Right atrium auricular region (tissue), 2 donors: ENCODE data around the gene EIPR1. TPM values are rescaled to one million over a fixed set of nuclear protein-coding genes. Genes with fewer than 3 reads are reported as not detected.

Experiments
- DNase-seq: peaks from one replicate; pipeline ENCODE4 v3.0.0-alpha.2; 2019; ENCODE audit warnings: low spot score
- H3K27ac ChIP-seq, 2 donors: fragments of 200-600 bp; sonication (generic); 1 replicate in 1 of 2; 2 replicates in 1 of 2; pipeline ENCODE4 v1.5.1; 2016 to 2019
- H3K27me3 ChIP-seq, 2 donors: fragments of 200-600 bp; sonication (generic); one replicate each; pipeline versions ENCODE4 v1.5.1 to v1.6.0; 2017 to 2019
- H3K36me3 ChIP-seq: fragments of 200-600 bp; sonication (generic); one replicate; pipeline ENCODE4 v1.5.1; 2016
- H3K4me1 ChIP-seq, 2 donors: fragments of 200-600 bp; sonication (generic); one replicate each; pipeline versions ENCODE4 v1.5.1 to v1.6.0; 2017 to 2019
- H3K4me3 ChIP-seq, 2 donors: fragments of 200-600 bp; sonication (generic); 1 replicate in 1 of 2; 2 replicates in 1 of 2; pipeline ENCODE4 v1.5.1; 2017 to 2019; ENCODE audit warnings: mild to moderate bottlenecking in 1 of 2, moderate library complexity in 1 of 2
- H3K9me3 ChIP-seq, 2 donors: fragments of 200-600 bp; sonication (generic); one replicate each; pipeline ENCODE4 v1.5.1; 2019
- total RNA-seq, 2 donors: library from RNA; depleted of rRNA; stranded (reverse); fragments of >200 nt; gene quantifications; one replicate each; pipeline ENCODE4 v1.1.0, GENCODE V29; 2016
- TF ChIP-seq, protein P1 (sequence below), 2 donors: fragments of 200-600 bp; sonication (generic); IDR thresholded peaks; one replicate each; pipeline ENCODE4 v1.5.1; 2019; ENCODE audit warnings: antibody characterized with exemption in 2 of 2

The EIPR1 gene
- total RNA-seq, 2 donors from 2014 or later = 13.2 to 13.6 TPM

DNA sequence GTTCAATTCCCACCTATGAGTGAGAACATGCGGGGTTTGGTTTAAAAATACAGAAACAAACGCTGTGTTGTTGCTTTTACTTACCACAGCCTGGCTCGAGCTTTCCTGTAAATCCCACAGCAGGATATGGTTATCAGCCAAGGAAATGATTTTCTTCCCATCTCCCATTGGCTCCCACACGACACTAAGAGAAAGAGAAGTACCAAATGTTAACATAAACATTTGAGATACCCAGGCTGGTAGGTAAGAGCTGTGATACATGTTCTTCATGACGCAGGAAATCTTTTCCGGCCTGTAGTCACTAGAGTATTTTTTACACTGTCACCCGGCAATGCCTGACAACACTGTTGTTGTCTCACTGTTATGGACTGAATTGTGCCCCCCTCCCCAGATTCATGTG is 163.6 kb downstream of the EIPR1 start:
- Histone ChIP-seq H3K4me3 (no peak overlapping the region), H3K9me3 (no peaks in the 10 kb centered on the region), H3K4me1 (no peaks in the 10 kb centered on the region), H3K36me3 (peaks cover 4% of the 10 kb centered on the region), H3K27me3 (no peaks in the 10 kb centered on the region), H3K27ac (no peak overlapping the region)
- TF ChIP-seq, protein P1, sequence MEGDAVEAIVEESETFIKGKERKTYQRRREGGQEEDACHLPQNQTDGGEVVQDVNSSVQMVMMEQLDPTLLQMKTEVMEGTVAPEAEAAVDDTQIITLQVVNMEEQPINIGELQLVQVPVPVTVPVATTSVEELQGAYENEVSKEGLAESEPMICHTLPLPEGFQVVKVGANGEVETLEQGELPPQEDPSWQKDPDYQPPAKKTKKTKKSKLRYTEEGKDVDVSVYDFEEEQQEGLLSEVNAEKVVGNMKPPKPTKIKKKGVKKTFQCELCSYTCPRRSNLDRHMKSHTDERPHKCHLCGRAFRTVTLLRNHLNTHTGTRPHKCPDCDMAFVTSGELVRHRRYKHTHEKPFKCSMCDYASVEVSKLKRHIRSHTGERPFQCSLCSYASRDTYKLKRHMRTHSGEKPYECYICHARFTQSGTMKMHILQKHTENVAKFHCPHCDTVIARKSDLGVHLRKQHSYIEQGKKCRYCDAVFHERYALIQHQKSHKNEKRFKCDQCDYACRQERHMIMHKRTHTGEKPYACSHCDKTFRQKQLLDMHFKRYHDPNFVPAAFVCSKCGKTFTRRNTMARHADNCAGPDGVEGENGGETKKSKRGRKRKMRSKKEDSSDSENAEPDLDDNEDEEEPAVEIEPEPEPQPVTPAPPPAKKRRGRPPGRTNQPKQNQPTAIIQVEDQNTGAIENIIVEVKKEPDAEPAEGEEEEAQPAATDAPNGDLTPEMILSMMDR (IDR thresholded peaks at IDR 0.05) = no peak
- no peak for DNase-seq

DNA sequence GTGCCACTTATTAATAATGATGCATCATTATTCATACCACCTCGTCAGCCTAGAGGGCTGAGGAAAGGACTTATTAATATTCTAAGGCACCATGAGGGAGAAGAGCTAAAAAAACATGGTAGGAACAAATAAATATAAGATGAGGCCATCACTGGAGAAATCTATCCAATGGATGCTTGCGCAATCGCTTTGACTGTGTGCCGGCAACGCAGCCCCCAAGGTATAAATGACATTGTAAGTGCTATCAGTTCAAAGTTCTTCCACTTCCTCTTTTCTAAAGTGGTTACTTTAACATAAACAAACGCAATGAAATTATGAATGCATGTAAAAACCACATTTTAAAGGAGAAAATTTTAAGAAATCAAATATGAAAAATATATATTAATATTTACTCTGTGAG is 164.6 kb downstream of the EIPR1 start:
- no peaks in the 10 kb centered on the region for H3K27me3 ChIP-seq
- H3K27ac ChIP-seq = no peak overlapping the region
- H3K9me3 ChIP-seq = no peaks in the 10 kb centered on the region
- TF ChIP-seq, protein P1 (IDR thresholded peaks at IDR 0.05) = no peak
- no peak overlapping the region for H3K4me3 ChIP-seq
- H3K36me3 ChIP-seq = peaks cover 5% of the 10 kb centered on the region
- H3K4me1 ChIP-seq = no peaks in the 10 kb centered on the region
- DNase-seq = no peak

DNA sequence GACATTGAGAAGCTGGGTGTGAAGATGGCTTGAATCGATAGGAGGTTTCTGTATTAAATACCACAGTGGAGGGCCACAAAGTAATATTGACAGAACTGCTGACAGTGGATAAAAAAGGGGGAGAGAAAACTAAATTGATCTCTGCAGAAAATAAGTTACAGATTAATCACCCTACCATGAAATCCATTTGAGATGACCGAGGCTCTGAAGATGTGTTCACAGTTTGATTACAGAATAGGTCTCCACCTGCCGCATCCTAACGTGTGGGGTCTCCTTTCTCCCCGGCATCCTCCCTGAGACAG is 165.6 kb downstream of the EIPR1 start:
- Histone ChIP-seq H3K4me1 (no peaks in the 10 kb centered on the region), H3K36me3 (peaks cover 5% of the 10 kb centered on the region), H3K27me3 (no peaks in the 10 kb centered on the region), H3K4me3 (no peak overlapping the region), H3K9me3 (no peaks in the 10 kb centered on the region), H3K27ac (no peak overlapping the region)
- TF ChIP-seq, protein P1 (IDR thresholded peaks at IDR 0.05) = no peak
- no peak for DNase-seq

DNA sequence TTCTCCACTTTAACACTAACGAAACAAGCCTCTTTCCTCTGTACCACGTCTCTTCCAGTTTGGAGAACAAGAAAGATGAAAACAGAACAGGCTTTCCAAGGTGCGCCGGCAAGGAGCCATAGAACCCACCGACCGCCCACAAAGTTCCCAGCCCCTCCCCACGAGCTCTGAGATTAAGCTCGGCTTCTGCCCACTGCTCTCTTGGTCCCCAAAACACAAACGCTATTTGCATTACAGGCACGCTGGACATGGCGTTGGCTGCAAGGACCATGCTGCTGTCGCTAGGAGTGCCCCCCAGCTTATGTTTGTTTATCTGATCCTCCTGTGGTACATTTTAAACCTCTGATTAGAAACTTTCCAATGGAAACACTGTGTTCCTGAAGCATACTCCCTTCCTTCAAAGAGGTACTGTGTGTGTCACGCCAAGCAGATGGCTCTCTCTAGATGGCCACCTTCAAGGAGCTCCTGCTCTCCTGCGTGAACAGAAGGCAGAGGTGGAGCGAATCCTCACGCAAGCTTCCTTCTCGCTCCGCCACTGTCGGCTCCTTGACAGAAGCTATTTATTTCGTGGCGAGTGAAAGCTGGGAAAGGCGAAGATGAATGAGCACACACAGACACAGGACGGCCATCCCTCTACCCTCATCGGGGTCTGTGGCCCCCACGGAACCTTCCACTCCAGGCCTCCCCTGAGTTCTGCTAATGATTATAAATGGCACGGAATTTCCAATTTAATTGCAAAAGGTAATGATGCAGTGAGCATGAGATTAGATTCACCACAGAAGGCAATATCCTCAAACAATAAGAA is 166.2 kb downstream of the EIPR1 start:
- Histone ChIP-seq H3K4me1 (no peaks in the 10 kb centered on the region), H3K36me3 (peaks cover 5% of the 10 kb centered on the region), H3K27ac (no peak overlapping the region), H3K9me3 (no peaks in the 10 kb centered on the region), H3K27me3 (no peaks in the 10 kb centered on the region), H3K4me3 (no peak overlapping the region)
- no peak for DNase-seq
- TF ChIP-seq, protein P1 (IDR thresholded peaks at IDR 0.05) = no peak

- Histone ChIP-seq H3K27ac (no peak overlapping the region), H3K4me1 (no peaks in the 10 kb centered on the region), H3K36me3 (peaks cover 5% of the 10 kb centered on the region), H3K27me3 (no peaks in the 10 kb centered on the region), H3K9me3 (no peaks in the 10 kb centered on the region), H3K4me3 (no peak overlapping the region)
- TF ChIP-seq, protein P1 (IDR thresholded peaks at IDR 0.05) = no peak
- DNase-seq = no peak
Observed at GRCh38 chr2:3210257-3210656, 167.4 kb downstream of the EIPR1 start.

GRCh38 chr2:3209258-3209657 is 168.4 kb downstream of the EIPR1 start:
- H3K4me1 ChIP-seq = no peaks in the 10 kb centered on the region
- TF ChIP-seq, protein P1 (IDR thresholded peaks at IDR 0.05) = no peak
- peaks cover 5% of the 10 kb centered on the region for H3K36me3 ChIP-seq
- H3K4me3 ChIP-seq = no peak overlapping the region
- H3K27me3 ChIP-seq = no peaks in the 10 kb centered on the region
- no peak overlapping the region for H3K27ac ChIP-seq
- no peak for DNase-seq
- H3K9me3 ChIP-seq = no peaks in the 10 kb centered on the region
